HG02588 (cell line): Measurements from ENCODE around the gene ACTL6B.
"Not testable (repeated sequence)": the region's sequence is repeated elsewhere in the genome, so short reads cannot be mapped to it uniquely, and the experiment has no call there.

Experiments used
- ATAC-seq: cut with Tn5 transposase; IDR thresholded peaks from one replicate; pipeline ENCODE4 v1.9.1; 2021; ENCODE audit warnings: mild to moderate bottlenecking, moderate library complexity; ENCODE audit not compliant: unreplicated experiment

ACTL6B gene

GRCh38 chr7:100655908-100656674 lies at the start of gene ACTL6B:
Gene ACTL6B, minus strand, starts transcription at chr7:100656448. Its CDS starts 94 bp downstream, at chr7:100656354.
- no peak for ATAC-seq

GRCh38 chr7:100705320-100705752 lies 49.1 kb upstream of the ACTL6B start:
- ATAC-seq, result peak; percentile 55

GRCh38 chr7:100701089-100701488 lies 44.8 kb upstream of the ACTL6B start:
- not testable (repeated sequence) for ATAC-seq

GRCh38 chr7:100699018-100699417 lies 42.8 kb upstream of the ACTL6B start:
- no peak for ATAC-seq

GRCh38 chr7:100696123-100696521 lies 39.9 kb upstream of the ACTL6B start:
- ATAC-seq, result no peak

GRCh38 chr7:100694098-100694745 lies 38.0 kb upstream of the ACTL6B start, which contains the start of gene GIGYF1:
Gene GIGYF1, minus strand, starts transcription at chr7:100694250. Its CDS starts 6,012 bp downstream, at chr7:100688238.
- ATAC-seq, result peak; percentile 58

GRCh38 chr7:100693312-100694097 lies 37.3 kb upstream of the ACTL6B start:
- peak; percentile 30 for ATAC-seq

GRCh38 chr7:100692578-100692961 lies 36.3 kb upstream of the ACTL6B start:
- ATAC-seq, result no peak

- ATAC-seq, result no peak
These were observed 35.7 kb upstream of the ACTL6B start for GRCh38 chr7:100691676-100692577.

- ATAC-seq, result no peak
These were observed 33.2 kb upstream of the ACTL6B start for GRCh38 chr7:100689230-100690135.

- no peak for ATAC-seq
These were observed 32.1 kb upstream of the ACTL6B start for GRCh38 chr7:100688326-100688860.

GRCh38 chr7:100687751-100688300 lies 31.6 kb upstream of the ACTL6B start:
- no peak for ATAC-seq

GRCh38 chr7:100687261-100687660 lies 31.0 kb upstream of the ACTL6B start:
- ATAC-seq, result no peak

- ATAC-seq, result no peak
These were observed 30.6 kb upstream of the ACTL6B start for GRCh38 chr7:100686822-100687211.

GRCh38 chr7:100686201-100686821 lies 30.1 kb upstream of the ACTL6B start:
- no peak for ATAC-seq

GRCh38 chr7:100685631-100686145 lies 29.4 kb upstream of the ACTL6B start:
- ATAC-seq, result no peak

- ATAC-seq, result no peak
These were observed 28.9 kb upstream of the ACTL6B start for GRCh38 chr7:100685049-100685605.

- no peak for ATAC-seq
These were observed 28.3 kb upstream of the ACTL6B start for GRCh38 chr7:100684534-100685042.
